Sigmoid colon (tissue), 4 donors: ENCODE data around the gene COMMD9.

Experiments
- EP300 ChIP-seq, 4 donors: sonication (generic); formaldehyde crosslinking; IDR thresholded peaks; one replicate each; pipeline ENCODE4 v1.6.1; 2017; ENCODE audit warnings: antibody characterized with exemption in 4 of 4
- POLR2A ChIP-seq, 2 donors: fragments of 450-650 bp; IDR thresholded peaks; one replicate each; pipeline ENCODE4 v1.6.1; 2016; ENCODE audit warnings: antibody characterized with exemption in 2 of 2, mild to moderate bottlenecking in 2 of 2, moderate library complexity in 2 of 2
- POLR2AphosphoS5 ChIP-seq, 4 donors: sonication (generic); formaldehyde crosslinking; IDR thresholded peaks; one replicate each; pipeline ENCODE4 v1.6.1; 2017; ENCODE audit warnings: antibody characterized with exemption in 4 of 4

DNA sequence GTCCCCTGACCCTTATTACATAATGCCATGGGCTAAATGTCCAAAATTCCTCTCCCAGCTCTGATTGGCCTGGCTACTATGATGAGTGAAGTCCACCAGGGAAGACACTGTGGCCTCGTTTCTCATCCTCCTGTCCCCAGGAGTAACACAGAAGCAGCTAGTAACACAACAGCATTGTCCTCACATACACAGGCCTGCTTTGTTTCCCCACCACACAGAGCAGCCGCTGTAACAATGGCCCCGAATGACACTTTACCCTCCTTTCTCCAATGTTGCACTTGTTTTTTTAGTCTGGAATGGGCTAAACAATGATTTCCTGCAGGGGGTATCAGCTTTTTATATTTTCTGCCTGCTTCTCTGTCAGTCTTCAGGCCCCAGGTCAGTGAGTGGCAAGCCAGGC, 6.7 kb upstream of the COMMD9 start, which contains the start of gene PRR5L:
- TF ChIP-seq EP300 (IDR thresholded peaks at IDR 0.05) (no peak), POLR2A (IDR thresholded peaks at IDR 0.05) (no peak), POLR2AphosphoS5 (IDR thresholded peaks at IDR 0.05) (no peak)
